HL-60 (cell line): ENCODE measurements around the gene CCSER1.

Experiments
- GABPA ChIP-seq: IDR thresholded peaks from 2 replicates; pipeline ENCODE4 v1.6.1; 2012; ENCODE audit warnings: low read depth
- POLR2AphosphoS5 ChIP-seq: IDR thresholded peaks from 2 replicates; pipeline ENCODE4 v1.6.1; 2012; ENCODE audit warnings: low read depth
- REST ChIP-seq: IDR thresholded peaks from 2 replicates; pipeline ENCODE4 v1.6.1; 2012; ENCODE audit warnings: low read depth; ENCODE audit not compliant: insufficient replicate concordance
- SPI1 ChIP-seq: IDR thresholded peaks from 2 replicates; pipeline ENCODE4 v1.6.1; 2012; ENCODE audit warnings: low read depth, mild to moderate bottlenecking, borderline replicate concordance
- TF ChIP-seq, protein P1 (sequence below): IDR thresholded peaks from one replicate; pipeline ENCODE4 v1.5.1; 2011; ENCODE audit warnings: low read length, control low read depth, inconsistent platforms; ENCODE audit not compliant: insufficient read depth

DNA sequence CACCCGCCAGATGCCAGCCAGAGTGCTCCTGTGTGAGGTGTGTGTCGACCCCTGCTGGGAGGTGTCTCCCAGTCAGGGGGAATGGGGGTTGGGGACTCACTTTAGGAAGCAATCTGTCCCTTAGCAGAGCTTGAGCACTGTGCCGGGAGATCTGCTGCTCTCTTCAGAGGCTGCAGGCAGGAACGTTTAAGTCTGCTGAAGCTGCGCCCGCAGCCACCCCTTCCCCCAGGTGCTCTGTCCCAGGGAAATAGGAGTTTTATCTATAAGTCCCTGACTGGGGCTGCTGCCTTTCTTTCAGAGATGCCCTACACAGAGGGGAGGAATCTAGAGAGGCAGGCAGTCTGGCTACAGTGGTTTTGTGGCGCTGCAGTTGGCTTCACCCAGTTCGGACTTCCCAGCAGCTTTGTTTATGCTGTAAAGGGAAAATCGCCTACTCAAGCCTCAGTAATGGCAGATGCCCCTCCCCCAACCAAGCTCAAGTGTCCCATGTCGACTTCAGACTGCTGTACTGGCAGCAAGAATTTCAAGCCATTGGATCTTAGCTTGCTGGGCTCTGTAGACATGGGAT, 80.8 kb downstream of the CCSER1 start:
- TF ChIP-seq, protein P1, sequence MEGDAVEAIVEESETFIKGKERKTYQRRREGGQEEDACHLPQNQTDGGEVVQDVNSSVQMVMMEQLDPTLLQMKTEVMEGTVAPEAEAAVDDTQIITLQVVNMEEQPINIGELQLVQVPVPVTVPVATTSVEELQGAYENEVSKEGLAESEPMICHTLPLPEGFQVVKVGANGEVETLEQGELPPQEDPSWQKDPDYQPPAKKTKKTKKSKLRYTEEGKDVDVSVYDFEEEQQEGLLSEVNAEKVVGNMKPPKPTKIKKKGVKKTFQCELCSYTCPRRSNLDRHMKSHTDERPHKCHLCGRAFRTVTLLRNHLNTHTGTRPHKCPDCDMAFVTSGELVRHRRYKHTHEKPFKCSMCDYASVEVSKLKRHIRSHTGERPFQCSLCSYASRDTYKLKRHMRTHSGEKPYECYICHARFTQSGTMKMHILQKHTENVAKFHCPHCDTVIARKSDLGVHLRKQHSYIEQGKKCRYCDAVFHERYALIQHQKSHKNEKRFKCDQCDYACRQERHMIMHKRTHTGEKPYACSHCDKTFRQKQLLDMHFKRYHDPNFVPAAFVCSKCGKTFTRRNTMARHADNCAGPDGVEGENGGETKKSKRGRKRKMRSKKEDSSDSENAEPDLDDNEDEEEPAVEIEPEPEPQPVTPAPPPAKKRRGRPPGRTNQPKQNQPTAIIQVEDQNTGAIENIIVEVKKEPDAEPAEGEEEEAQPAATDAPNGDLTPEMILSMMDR = no peak
- TF ChIP-seq POLR2AphosphoS5 (no peak), REST (no peak), GABPA (no peak), SPI1 (no peak)
